Mesothelial cell of epicardium (in vitro differentiated cells): ENCODE measurements around the gene FXYD1. TPM values are rescaled to one million over a fixed set of nuclear protein-coding genes. Genes with fewer than 3 reads are reported as not detected.

Experiments
- DNase-seq, 2 experiments: peaks; one replicate each; pipeline ENCODE4 v3.0.0; 2021; ENCODE audit warnings: low spot score in 2 of 2; ENCODE audit not compliant: unreplicated experiment in 2 of 2
- H3K27ac Mint-ChIP-seq: 2 replicates; pipeline ENCODE4 v1.8.0; 2021; ENCODE audit warnings: mixed read lengths
- H3K27me3 Mint-ChIP-seq: 2 replicates; pipeline ENCODE4 v1.8.0; 2021; ENCODE audit warnings: low read depth, mixed read lengths
- H3K36me3 Mint-ChIP-seq: 2 replicates; pipeline ENCODE4 v1.8.0; 2021; ENCODE audit warnings: mixed read lengths
- H3K4me1 Mint-ChIP-seq: 2 replicates; pipeline ENCODE4 v1.8.0; 2021; ENCODE audit warnings: mixed read lengths
- H3K4me3 Mint-ChIP-seq: 2 replicates; pipeline ENCODE4 v1.8.0; 2021; ENCODE audit warnings: mild to moderate bottlenecking, moderate library complexity, mixed read lengths
- H3K9me3 Mint-ChIP-seq: 2 replicates; pipeline ENCODE4 v1.8.0; 2021; ENCODE audit warnings: mixed read lengths
- total RNA-seq: library from RNA; stranded (reverse); gene quantifications from 3 replicates; pipeline ENCODE4 v1.2.1, GENCODE V29; 2021
- TF ChIP-seq, protein P1 (sequence below): fragments of 200-600 bp; sonication (generic); IDR thresholded peaks from one replicate; pipeline ENCODE4 v1.5.0; 2021; ENCODE audit warnings: antibody characterized with exemption; ENCODE audit not compliant: unreplicated experiment

FXYD1 gene
- total RNA-seq, 1 donor from 2014 or later = 3.6 TPM

DNA sequence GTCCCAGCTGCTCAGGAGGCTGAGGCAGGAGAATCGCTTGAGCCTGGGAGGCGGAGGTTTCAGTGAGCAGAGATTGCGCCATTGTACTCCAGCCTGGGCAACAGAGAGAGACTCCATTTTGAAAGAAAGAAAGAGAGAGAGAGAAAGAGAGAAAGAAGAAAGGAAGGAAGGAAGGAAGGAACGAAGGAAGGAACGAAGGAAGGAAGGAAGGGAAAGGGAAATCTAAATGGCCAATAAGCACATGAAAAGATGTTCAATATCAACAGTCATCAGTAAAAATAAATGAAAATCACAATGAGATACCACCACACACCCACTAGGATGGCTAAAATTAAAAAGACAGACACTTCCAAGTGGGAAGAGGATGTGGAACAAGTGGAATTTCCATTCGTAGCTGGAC lies 35.6 kb downstream of the FXYD1 start:
- Mint-ChIP-seq H3K4me3 (no peak overlapping the region), H3K27ac (no peak overlapping the region), H3K27me3 (peaks cover 2% of the 10 kb centered on the region), H3K9me3 (peaks cover 9% of the 10 kb centered on the region), H3K36me3 (no peaks in the 10 kb centered on the region), H3K4me1 (peaks cover 3% of the 10 kb centered on the region)
- DNase-seq = no peak
- TF ChIP-seq, protein P1, sequence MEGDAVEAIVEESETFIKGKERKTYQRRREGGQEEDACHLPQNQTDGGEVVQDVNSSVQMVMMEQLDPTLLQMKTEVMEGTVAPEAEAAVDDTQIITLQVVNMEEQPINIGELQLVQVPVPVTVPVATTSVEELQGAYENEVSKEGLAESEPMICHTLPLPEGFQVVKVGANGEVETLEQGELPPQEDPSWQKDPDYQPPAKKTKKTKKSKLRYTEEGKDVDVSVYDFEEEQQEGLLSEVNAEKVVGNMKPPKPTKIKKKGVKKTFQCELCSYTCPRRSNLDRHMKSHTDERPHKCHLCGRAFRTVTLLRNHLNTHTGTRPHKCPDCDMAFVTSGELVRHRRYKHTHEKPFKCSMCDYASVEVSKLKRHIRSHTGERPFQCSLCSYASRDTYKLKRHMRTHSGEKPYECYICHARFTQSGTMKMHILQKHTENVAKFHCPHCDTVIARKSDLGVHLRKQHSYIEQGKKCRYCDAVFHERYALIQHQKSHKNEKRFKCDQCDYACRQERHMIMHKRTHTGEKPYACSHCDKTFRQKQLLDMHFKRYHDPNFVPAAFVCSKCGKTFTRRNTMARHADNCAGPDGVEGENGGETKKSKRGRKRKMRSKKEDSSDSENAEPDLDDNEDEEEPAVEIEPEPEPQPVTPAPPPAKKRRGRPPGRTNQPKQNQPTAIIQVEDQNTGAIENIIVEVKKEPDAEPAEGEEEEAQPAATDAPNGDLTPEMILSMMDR = no peak

DNA sequence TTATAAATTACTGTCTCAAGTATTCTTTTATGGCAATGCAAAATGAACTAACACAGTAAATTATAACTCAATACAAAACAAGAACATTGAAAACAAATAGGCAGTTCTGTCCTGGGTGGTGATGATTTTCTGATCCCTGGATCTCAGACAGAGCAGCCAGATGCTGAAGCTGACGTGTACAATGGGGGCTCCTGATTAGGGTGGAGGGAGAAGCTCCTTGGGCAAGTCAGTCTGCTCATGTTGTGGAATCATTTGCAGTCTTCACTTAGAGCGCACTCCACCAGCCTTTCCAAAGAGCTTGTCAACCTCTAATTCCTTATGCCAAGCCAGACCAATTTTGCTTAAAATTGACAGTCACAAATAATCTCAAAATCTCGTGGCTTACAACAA lies 37.6 kb downstream of the FXYD1 start:
- Mint-ChIP-seq H3K27me3 (peaks cover 2% of the 10 kb centered on the region), H3K36me3 (no peaks in the 10 kb centered on the region), H3K4me3 (no peak overlapping the region), H3K4me1 (peaks cover 3% of the 10 kb centered on the region), H3K27ac (no peak overlapping the region), H3K9me3 (peaks cover 9% of the 10 kb centered on the region)
- no peak for DNase-seq
- TF ChIP-seq, protein P1 = no peak

DNA sequence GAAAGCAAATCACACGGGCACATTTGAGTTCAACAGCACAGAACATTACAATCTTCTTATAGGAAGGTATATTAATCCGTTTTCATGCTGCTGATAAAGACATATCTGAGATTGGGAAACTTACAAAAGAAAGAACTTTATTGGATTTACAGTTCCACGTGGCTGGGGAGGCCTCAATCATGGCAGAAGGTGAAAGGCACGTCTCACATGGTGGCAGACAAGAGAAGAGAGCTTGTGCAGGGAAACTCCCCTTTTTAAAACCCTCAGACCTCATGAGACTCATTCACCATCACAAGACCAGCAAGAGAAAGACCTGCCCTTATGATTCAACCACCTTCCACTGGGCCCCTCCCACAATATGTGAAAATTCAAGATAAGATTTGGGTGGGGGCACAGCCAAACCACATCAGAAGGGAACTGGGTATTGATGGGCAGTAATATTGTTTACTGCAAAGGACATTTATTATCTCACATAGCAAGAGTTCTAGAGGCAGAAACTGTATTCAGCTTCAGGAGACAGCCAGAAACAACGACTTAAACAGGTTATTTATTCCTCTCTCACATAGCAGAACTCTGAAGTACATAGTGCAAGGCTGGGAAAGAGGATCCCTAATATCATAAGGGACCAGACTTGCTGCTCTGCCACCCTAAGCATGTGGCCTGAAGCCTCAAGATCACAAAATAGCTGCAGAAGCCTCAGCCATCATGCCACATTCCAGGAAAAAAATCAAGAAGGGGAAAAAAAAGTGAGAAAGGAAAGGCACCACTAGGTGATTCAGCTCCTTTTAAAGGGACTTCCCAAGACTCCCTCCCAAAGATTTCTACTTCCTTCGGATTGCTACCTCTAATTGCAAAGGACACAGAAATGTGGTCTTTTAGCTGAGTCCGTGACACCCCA lies 39.0 kb downstream of the FXYD1 start:
- H3K9me3 Mint-ChIP-seq = peaks cover 9% of the 10 kb centered on the region
- peaks cover 3% of the 10 kb centered on the region for H3K4me1 Mint-ChIP-seq
- no peaks in the 10 kb centered on the region for H3K36me3 Mint-ChIP-seq
- no peak overlapping the region for H3K4me3 Mint-ChIP-seq
- peaks cover 2% of the 10 kb centered on the region for H3K27me3 Mint-ChIP-seq
- TF ChIP-seq, protein P1 = no peak
- no peak overlapping the region for H3K27ac Mint-ChIP-seq
- no peak for DNase-seq

DNA sequence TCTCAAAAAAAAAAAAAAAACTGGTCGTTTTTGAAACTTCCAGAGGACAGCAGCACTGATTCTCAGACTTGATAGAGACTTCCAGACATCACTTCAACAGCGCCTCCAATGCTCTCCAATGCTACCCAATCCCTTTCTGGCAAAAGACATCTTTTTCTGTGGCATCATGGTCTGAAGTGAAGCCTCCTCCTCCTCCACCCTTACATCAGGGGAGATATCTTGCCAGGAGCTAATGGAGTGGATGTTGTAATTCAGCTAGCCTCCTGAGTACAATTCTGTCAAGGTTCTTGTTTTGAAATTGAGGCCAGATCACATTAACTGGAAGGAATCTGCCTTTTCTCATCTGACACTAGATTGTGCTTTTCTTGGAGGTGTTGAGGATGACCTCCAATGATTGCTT lies 40.1 kb downstream of the FXYD1 start:
- H3K9me3 Mint-ChIP-seq = peaks cover 9% of the 10 kb centered on the region
- TF ChIP-seq, protein P1 = no peak
- H3K27ac Mint-ChIP-seq = no peak overlapping the region
- no peaks in the 10 kb centered on the region for H3K36me3 Mint-ChIP-seq
- H3K4me1 Mint-ChIP-seq = peaks cover 3% of the 10 kb centered on the region
- H3K4me3 Mint-ChIP-seq = no peak overlapping the region
- H3K27me3 Mint-ChIP-seq = peaks cover 2% of the 10 kb centered on the region
- DNase-seq = no peak

DNA sequence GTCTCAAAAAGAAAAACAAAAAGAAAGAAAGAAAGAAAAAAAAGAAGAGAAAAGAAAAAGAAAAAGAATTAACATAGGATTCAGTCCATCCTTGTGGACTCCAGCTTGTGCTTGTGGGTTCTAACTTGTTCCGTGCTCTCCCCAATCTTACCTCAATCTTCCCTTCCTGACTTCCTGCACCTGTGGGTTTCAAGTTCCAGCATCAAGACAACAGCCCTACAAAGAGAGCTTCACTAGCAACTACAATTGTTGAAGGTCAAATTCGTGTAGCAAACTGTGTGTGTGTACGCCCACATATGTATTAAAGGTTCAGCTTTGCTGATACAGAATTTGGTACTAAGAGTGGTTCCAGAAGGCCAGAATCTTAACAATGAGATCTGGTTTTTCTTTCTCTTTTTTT lies 41.2 kb downstream of the FXYD1 start:
- no peaks in the 10 kb centered on the region for H3K36me3 Mint-ChIP-seq

More for the DNA sequence above, 41.2 kb downstream of the FXYD1 start:
- Mint-ChIP-seq H3K27ac (no peak overlapping the region), H3K9me3 (peaks cover 18% of the 10 kb centered on the region), H3K27me3 (peaks cover 2% of the 10 kb centered on the region), H3K4me1 (peaks cover 3% of the 10 kb centered on the region), H3K4me3 (no peak overlapping the region)
- no peak for DNase-seq
- TF ChIP-seq, protein P1 = no peak
